Tibial nerve (tissue), 4 donors: ENCODE measurements around the gene UGCG.

ENCODE experiments used
- CTCF ChIP-seq, 5 experiments: fragments of 200-600 bp in 3 of 5; fragments of 450-650 bp in 2 of 5; sonication (generic) in 3 of 5; IDR thresholded peaks; one replicate each; pipeline ENCODE4 v1.5.1; 2016 to 2019; ENCODE audit warnings: antibody characterized with exemption in 5 of 5, mild to moderate bottlenecking in 3 of 5, moderate library complexity in 2 of 5
- EP300 ChIP-seq, 2 donors: sonication (generic); formaldehyde crosslinking; IDR thresholded peaks; one replicate each; pipeline ENCODE4 v1.6.1; 2017; ENCODE audit warnings: antibody characterized with exemption in 2 of 2, mild to moderate bottlenecking in 1 of 2
- POLR2A ChIP-seq, 2 donors: fragments of 450-650 bp; IDR thresholded peaks; one replicate each; pipeline ENCODE4 v1.6.1; 2017; ENCODE audit warnings: antibody characterized with exemption in 2 of 2, mild to moderate bottlenecking in 2 of 2, moderate library complexity in 2 of 2

- TF ChIP-seq CTCF (IDR thresholded peaks at IDR 0.05) (no peak), POLR2A (IDR thresholded peaks at IDR 0.05) (no peak), EP300 (IDR thresholded peaks at IDR 0.05) (no peak)
These were observed 55.9 kb downstream of the UGCG start for GRCh38 chr9:111952559-111952958.
